Measurements from ENCODE around the gene CMTM8.

The CMTM8 gene

DNA sequence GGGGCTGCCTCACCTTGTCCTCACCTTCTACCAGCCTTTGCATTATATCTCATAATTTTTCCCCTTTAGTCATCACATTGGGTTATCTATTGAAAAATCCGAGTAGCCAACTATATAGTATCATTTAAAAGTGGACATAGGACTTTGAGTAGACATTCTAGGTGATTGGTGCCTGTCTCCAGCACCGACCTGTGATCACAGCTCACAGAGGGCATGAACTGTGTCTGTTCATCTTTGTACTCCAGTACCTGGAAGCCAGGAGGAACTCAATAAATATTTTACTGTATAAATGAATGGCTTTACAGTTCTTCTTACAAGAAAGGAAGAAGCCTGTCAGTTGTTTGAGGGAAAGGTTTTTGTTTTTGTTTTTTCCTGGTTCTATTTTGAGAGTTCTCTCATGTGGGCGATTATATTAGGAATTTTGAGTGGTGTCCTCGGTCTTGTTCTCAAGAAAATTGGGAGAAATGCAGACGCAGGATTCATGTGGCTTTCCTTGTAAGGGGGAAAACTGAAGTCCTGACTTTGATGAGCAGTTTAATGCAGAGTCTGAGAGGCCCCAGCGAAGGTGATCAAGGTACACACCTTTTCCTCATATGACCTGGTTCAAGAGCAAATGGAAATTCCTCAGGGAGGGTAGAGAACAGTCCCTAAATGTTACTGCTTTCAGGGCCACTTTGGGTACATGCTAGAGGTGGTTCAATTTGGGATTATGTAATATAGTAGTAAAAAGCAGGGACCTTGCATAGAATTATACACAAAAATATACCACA, 46.1 kb downstream of the CMTM8 start:
- Histone ChIP-seq H3K9me3 (ENCODE audit: control insufficient read depth, low read length) (no peaks in the 10 kb centered on the region), H3K4me3 (ENCODE audit: low read length) (no peak overlapping the region), H3K9ac (ENCODE audit: low read length) (no peak overlapping the region), H3K27me3 (ENCODE audit: control insufficient read depth, insufficient read depth, low read length) (no peaks in the 10 kb centered on the region), H3K36me3 (ENCODE audit: control insufficient read depth, insufficient read depth, low read length) (no peaks in the 10 kb centered on the region), H3K4me1 (ENCODE audit: control insufficient read depth, insufficient read depth, low read length) (peaks cover 6% of the 10 kb centered on the region)

DNA sequence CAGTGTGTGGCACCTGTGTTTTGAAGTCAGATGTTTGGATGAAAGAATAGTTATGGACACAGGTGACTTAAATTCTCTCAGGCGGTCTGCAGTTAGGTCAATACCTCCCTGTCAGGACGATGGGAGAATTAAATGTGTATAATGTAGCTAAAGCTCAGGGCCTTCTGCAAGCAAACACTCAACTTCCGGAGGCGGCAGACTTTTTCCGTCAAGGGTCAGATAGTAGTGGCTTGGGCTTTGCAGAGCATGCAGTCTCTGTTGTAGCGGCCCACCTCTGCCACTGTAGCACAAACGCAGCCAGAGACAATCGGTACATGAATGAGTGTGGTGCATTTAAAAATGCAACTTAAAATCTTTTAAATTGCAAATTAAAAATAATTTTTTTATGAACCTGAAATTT, 47.4 kb downstream of the CMTM8 start:
- no peaks in the 10 kb centered on the region for H3K9me3 ChIP-seq (ENCODE audit: control insufficient read depth, low read length)
- H3K27me3 ChIP-seq (ENCODE audit: control insufficient read depth, insufficient read depth, low read length): no peaks in the 10 kb centered on the region
- H3K4me1 ChIP-seq (ENCODE audit: control insufficient read depth, insufficient read depth, low read length): peaks cover 9% of the 10 kb centered on the region
- H3K36me3 ChIP-seq (ENCODE audit: control insufficient read depth, insufficient read depth, low read length): no peaks in the 10 kb centered on the region
- H3K4me3 ChIP-seq (ENCODE audit: low read length): no peak overlapping the region
- H3K9ac ChIP-seq (ENCODE audit: low read length): no peak overlapping the region

DNA sequence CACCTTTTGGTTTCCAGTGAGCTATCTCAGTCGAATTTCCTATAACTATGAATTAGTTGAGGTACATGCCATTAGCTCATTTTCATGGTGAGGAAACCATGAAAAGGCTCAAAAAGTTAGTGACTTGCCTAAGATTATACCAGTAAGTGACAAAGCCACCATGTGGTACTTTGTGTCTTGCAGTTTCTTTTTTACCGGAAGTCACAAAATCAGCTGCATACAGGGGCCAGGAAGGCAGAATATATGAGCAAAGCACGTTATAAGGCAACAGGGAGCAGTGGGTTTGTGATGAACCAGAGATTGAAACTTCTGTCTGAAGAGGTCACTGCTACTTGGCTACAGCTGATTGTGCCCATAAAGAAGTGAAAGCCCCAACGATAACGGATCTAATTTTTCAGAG, 50.3 kb downstream of the CMTM8 start:
- Histone ChIP-seq H3K36me3 (ENCODE audit: control insufficient read depth, insufficient read depth, low read length) (no peaks in the 10 kb centered on the region), H3K9ac (ENCODE audit: low read length) (no peak overlapping the region), H3K4me3 (ENCODE audit: low read length) (no peak overlapping the region), H3K27me3 (ENCODE audit: control insufficient read depth, insufficient read depth, low read length) (no peaks in the 10 kb centered on the region), H3K9me3 (ENCODE audit: control insufficient read depth, low read length) (no peaks in the 10 kb centered on the region), H3K4me1 (ENCODE audit: control insufficient read depth, insufficient read depth, low read length) (peaks cover 9% of the 10 kb centered on the region)

DNA sequence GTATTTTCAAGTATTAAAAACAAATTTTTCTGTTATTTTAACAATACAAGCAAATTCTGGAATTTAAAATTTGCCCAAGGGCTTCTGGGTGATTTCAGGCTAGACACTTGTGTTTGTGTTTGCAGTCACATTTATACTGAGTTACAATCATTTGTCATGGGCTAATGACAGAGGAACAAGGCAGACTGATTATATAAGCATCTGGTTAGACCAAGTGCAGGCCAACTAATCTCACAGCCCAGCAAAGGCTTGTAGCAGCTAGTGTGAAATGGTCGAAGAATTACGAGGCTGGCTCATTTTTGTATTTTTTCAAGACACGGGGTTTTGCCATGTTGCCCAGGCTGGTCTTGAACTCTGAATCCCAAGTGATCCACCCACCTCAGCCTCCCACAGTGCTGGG, 52.1 kb downstream of the CMTM8 start:
- Histone ChIP-seq H3K4me1 (ENCODE audit: control insufficient read depth, insufficient read depth, low read length) (peaks cover 7% of the 10 kb centered on the region), H3K27me3 (ENCODE audit: control insufficient read depth, insufficient read depth, low read length) (no peaks in the 10 kb centered on the region), H3K4me3 (ENCODE audit: low read length) (no peak overlapping the region), H3K36me3 (ENCODE audit: control insufficient read depth, insufficient read depth, low read length) (no peaks in the 10 kb centered on the region), H3K9ac (ENCODE audit: low read length) (no peak overlapping the region), H3K9me3 (ENCODE audit: control insufficient read depth, low read length) (no peaks in the 10 kb centered on the region)

GRCh38 chr3:32292085-32292796, 53.8 kb downstream of the CMTM8 start:
- no peak overlapping the region for H3K9ac ChIP-seq (ENCODE audit: low read length)
- no peaks in the 10 kb centered on the region for H3K36me3 ChIP-seq (ENCODE audit: control insufficient read depth, insufficient read depth, low read length)
- H3K4me3 ChIP-seq (ENCODE audit: low read length): no peak overlapping the region
- peaks cover 4% of the 10 kb centered on the region for H3K4me1 ChIP-seq (ENCODE audit: control insufficient read depth, insufficient read depth, low read length)
- H3K27me3 ChIP-seq (ENCODE audit: control insufficient read depth, insufficient read depth, low read length): no peaks in the 10 kb centered on the region
- H3K9me3 ChIP-seq (ENCODE audit: control insufficient read depth, low read length): no peaks in the 10 kb centered on the region

DNA sequence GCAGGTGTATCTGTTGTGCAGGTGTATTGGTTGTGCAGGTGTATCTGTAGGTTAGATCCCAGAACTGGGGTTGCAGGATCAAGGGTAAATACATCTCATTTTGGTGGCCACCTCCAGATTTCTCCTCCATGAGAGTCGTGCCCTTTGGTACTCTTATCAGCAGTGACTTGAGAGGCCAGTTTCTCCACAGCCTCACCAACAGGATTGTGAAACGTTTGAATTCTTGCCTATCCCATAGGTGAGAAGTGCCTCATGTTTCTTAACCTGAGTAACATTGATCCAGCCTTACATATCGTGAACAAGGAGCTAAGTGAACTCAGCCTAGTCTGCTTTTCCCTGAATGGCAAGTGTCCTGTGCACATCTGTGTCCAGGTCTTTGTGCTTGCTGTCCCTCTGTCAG, 55.4 kb downstream of the CMTM8 start:
- Histone ChIP-seq H3K9me3 (ENCODE audit: control insufficient read depth, low read length) (no peaks in the 10 kb centered on the region), H3K4me3 (ENCODE audit: low read length) (no peak overlapping the region), H3K4me1 (ENCODE audit: control insufficient read depth, insufficient read depth, low read length) (peaks cover 4% of the 10 kb centered on the region), H3K36me3 (ENCODE audit: control insufficient read depth, insufficient read depth, low read length) (no peaks in the 10 kb centered on the region), H3K9ac (ENCODE audit: low read length) (no peak overlapping the region), H3K27me3 (ENCODE audit: control insufficient read depth, insufficient read depth, low read length) (no peaks in the 10 kb centered on the region)

DNA sequence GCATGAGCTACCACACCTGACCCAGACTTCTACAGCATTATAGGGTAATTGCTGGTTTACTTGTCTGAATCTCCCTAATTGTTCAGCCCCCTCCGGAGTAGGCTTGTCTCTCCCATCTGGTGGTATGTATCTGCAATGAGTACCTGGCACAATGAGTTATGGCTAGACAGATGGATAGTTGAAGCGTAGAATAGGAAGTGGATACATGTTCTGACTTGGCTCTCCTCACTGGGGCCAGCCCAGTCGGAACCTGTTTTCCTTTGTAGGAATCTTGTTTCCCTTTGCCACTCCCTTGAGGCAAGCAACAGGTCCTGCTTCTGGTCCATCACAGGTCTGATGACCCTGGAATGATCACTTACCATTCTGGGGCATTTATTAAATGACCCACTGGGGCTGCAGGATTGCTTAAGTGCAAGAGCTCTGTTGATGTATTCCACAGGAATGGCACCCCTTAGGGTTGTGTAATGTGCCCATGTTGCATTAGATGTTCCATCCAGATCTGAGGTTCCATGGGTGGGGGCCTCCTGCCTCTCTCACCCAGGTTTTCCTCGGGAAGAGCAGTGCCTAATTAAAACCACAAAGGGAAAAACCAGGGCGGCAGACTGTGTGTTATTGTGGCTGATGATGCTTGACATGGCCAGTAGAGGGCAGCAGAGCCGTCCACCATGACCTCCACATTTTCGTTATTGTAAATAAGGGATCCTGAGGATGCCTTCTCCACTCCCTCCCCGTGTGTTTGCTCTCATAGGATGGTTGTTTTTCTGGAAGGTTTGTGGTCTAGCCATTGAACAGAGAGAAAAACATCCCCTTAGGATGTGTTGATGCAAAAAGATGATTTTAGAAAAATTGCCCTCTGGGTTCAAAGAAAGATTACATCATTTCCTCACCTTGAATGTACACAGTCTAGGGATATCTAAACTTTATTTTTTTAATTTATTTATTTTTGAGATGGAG, 58.0 kb downstream of the CMTM8 start:
- H3K4me1 ChIP-seq (ENCODE audit: control insufficient read depth, insufficient read depth, low read length): no peaks in the 10 kb centered on the region
- H3K4me3 ChIP-seq (ENCODE audit: low read length): no peak overlapping the region
- no peak overlapping the region for H3K9ac ChIP-seq (ENCODE audit: low read length)
- H3K27me3 ChIP-seq (ENCODE audit: control insufficient read depth, insufficient read depth, low read length): no peaks in the 10 kb centered on the region
- no peaks in the 10 kb centered on the region for H3K9me3 ChIP-seq (ENCODE audit: control insufficient read depth, low read length)
- H3K36me3 ChIP-seq (ENCODE audit: control insufficient read depth, insufficient read depth, low read length): no peaks in the 10 kb centered on the region

GRCh38 chr3:32297366-32297765, 58.9 kb downstream of the CMTM8 start:
- Histone ChIP-seq H3K9me3 (ENCODE audit: control insufficient read depth, low read length) (no peaks in the 10 kb centered on the region), H3K4me1 (ENCODE audit: control insufficient read depth, insufficient read depth, low read length) (no peaks in the 10 kb centered on the region), H3K4me3 (ENCODE audit: low read length) (no peak overlapping the region), H3K27me3 (ENCODE audit: control insufficient read depth, insufficient read depth, low read length) (no peaks in the 10 kb centered on the region), H3K36me3 (ENCODE audit: control insufficient read depth, insufficient read depth, low read length) (no peaks in the 10 kb centered on the region), H3K9ac (ENCODE audit: low read length) (no peak overlapping the region)

- H3K4me3 ChIP-seq (ENCODE audit: low read length): no peak overlapping the region
- H3K9ac ChIP-seq (ENCODE audit: low read length): no peak overlapping the region
- H3K9me3 ChIP-seq (ENCODE audit: control insufficient read depth, low read length): no peaks in the 10 kb centered on the region
- H3K4me1 ChIP-seq (ENCODE audit: control insufficient read depth, insufficient read depth, low read length): peaks cover 5% of the 10 kb centered on the region
- no peaks in the 10 kb centered on the region for H3K36me3 ChIP-seq (ENCODE audit: control insufficient read depth, insufficient read depth, low read length)
- no peaks in the 10 kb centered on the region for H3K27me3 ChIP-seq (ENCODE audit: control insufficient read depth, insufficient read depth, low read length)
Measured at GRCh38 chr3:32301426-32301825, 62.9 kb downstream of the CMTM8 start.

GRCh38 chr3:32302601-32303398, 64.3 kb downstream of the CMTM8 start:
- Histone ChIP-seq H3K4me1 (ENCODE audit: control insufficient read depth, insufficient read depth, low read length) (peaks cover 5% of the 10 kb centered on the region), H3K27me3 (ENCODE audit: control insufficient read depth, insufficient read depth, low read length) (no peaks in the 10 kb centered on the region), H3K9me3 (ENCODE audit: control insufficient read depth, low read length) (no peaks in the 10 kb centered on the region), H3K9ac (ENCODE audit: low read length) (no peak overlapping the region), H3K36me3 (ENCODE audit: control insufficient read depth, insufficient read depth, low read length) (no peaks in the 10 kb centered on the region), H3K4me3 (ENCODE audit: low read length) (no peak overlapping the region)

- peaks cover 5% of the 10 kb centered on the region for H3K4me1 ChIP-seq (ENCODE audit: control insufficient read depth, insufficient read depth, low read length)
- no peaks in the 10 kb centered on the region for H3K9me3 ChIP-seq (ENCODE audit: control insufficient read depth, low read length)
- no peaks in the 10 kb centered on the region for H3K36me3 ChIP-seq (ENCODE audit: control insufficient read depth, insufficient read depth, low read length)
- H3K27me3 ChIP-seq (ENCODE audit: control insufficient read depth, insufficient read depth, low read length): no peaks in the 10 kb centered on the region
- H3K9ac ChIP-seq (ENCODE audit: low read length): no peak overlapping the region
- H3K4me3 ChIP-seq (ENCODE audit: low read length): no peak overlapping the region
Measured at GRCh38 chr3:32303399-32303747, 64.9 kb downstream of the CMTM8 start.

All from mucosa of stomach (tissue), 1 donor.